Measurements from ENCODE around the gene RAD52. TPM values are rescaled to one million over a fixed set of nuclear protein-coding genes. Genes with fewer than 3 reads are reported as not detected.

RAD52 gene
- total RNA-seq, 1 experiment from 2014 or later: 15.3 TPM

- H3K4me1 ChIP-seq (ENCODE audit: insufficient read depth, low read length): no peaks in the 10 kb centered on the region; the same call in 1 of the 2 replicates
- H3K23ac ChIP-seq (ENCODE audit: insufficient read length, low read depth, low read length): no peak overlapping the region
- peaks cover 6 to 8% of the 10 kb centered on the region in 2 experiments; a peak in 2 of 4 replicates for H3K4me1 Mint-ChIP-seq
- TF ChIP-seq CTCF (conservative IDR thresholded peaks at IDR 0.05): no peak
- H3K4me2 ChIP-seq (ENCODE audit: insufficient read depth, insufficient read length, low read length): no peak overlapping the region
- no peak overlapping the region for H3K18ac ChIP-seq (ENCODE audit: insufficient read length, low read depth, low read length)
- H3K79me1 ChIP-seq (ENCODE audit: insufficient read depth, low read depth, low read length, poor library complexity, severe bottlenecking): no peaks in the 10 kb centered on the region
- no peaks in the 10 kb centered on the region for H3K23me2 ChIP-seq (ENCODE audit: insufficient read length, low read depth, low read length, poor library complexity, severe bottlenecking)
- H2BK15ac ChIP-seq (ENCODE audit: low read depth, low read length): no peak overlapping the region
- no peak overlapping the region for H3K4ac ChIP-seq (ENCODE audit: low read depth, low read length)
- H2BK120ac ChIP-seq (ENCODE audit: low read depth, low read length, poor library complexity, severe bottlenecking): no peak overlapping the region
- H3K27me3 Mint-ChIP-seq (ENCODE audit: low read depth): no peaks in the 10 kb centered on the region
- no peak for DNase-seq
- H4K8ac ChIP-seq (replicated peaks; ENCODE audit: insufficient read length, low read depth, low read length): no peak overlapping the region
- no peak overlapping the region for H4K91ac ChIP-seq (ENCODE audit: insufficient read length, low read depth, low read length)
- H3K36me3 Mint-ChIP-seq (ENCODE audit: insufficient read depth in 1 of 3, low read depth in 3 of 3): peaks cover 37 to 77% (median 66%) of the 10 kb centered on the region in 3 experiments; a peak in 6 of 7 replicates
- no peaks in the 10 kb centered on the region for H3K79me2 ChIP-seq (ENCODE audit: insufficient read depth, low read length)
- H3K9ac ChIP-seq (ENCODE audit: extremely low read depth, insufficient read length, low read length): no peak overlapping the region
- no peak overlapping the region for H2BK20ac ChIP-seq (ENCODE audit: low read depth, low read length, poor library complexity, severe bottlenecking)
- no peaks in the 10 kb centered on the region for H3K9me3 Mint-ChIP-seq
- 0 out of 7 replicates have a peak overlapping the region, but pooled peaks of 1 of the 3 experiments have one; percentile 73 for H3K27ac Mint-ChIP-seq
- H3K56ac ChIP-seq (ENCODE audit: insufficient read length, low read depth, low read length): no peak overlapping the region
- no peak overlapping the region for H3K27ac ChIP-seq (ENCODE audit: insufficient read length, low read depth, low read length)
- no peak overlapping the region for H4K5ac ChIP-seq (ENCODE audit: insufficient read length, low read depth, low read length)
- H2AK5ac ChIP-seq (ENCODE audit: insufficient read length, low read length): no peak overlapping the region
- no peak overlapping the region for H3T11ph ChIP-seq (ENCODE audit: low read length)
- no CpG with 5 or more reads among the region's 4 CpGs for WGBS (ENCODE audit: extremely low coverage, insufficient read length, low lambda C conversion rate)
- H3K9me3 ChIP-seq (ENCODE audit: control insufficient read depth, low read depth, low read length): no peaks in the 10 kb centered on the region
- no peak overlapping the region for H3K14ac ChIP-seq (ENCODE audit: insufficient read depth, low read length)
- H4K20me1 ChIP-seq (ENCODE audit: control insufficient read depth, insufficient read depth, insufficient read length): no peaks in the 10 kb centered on the region
- no peak overlapping the region for H3K4me3 Mint-ChIP-seq
- H3K27me3 ChIP-seq (ENCODE audit: insufficient read depth, low read length): no peaks in the 10 kb centered on the region; the same call in 1 of the 2 replicates
- no peak overlapping the region for H2AFZ ChIP-seq (ENCODE audit: low read length)
- no peak overlapping the region for H2BK5ac ChIP-seq (ENCODE audit: insufficient read length, low read length)
- H2BK12ac ChIP-seq (ENCODE audit: insufficient read length, low read depth, low read length): no peak overlapping the region
These were observed 39.1 kb downstream of the RAD52 start for GRCh38 chr12:910416-910815.
